Left cardiac atrium (tissue), 4 donors: Measurements from ENCODE around the gene NUP205. TPM values are rescaled to one million over a fixed set of nuclear protein-coding genes. Genes with fewer than 3 reads are reported as not detected.

Source experiments
- ATAC-seq, 2 donors: fragments of 200-7000 bp; cut with Tn5 transposase; one replicate each; pipeline ENCODE4 v1.9.1; 2020; ENCODE audit warnings: mild to moderate bottlenecking in 2 of 2, moderate library complexity in 2 of 2
- DNase-seq: peaks from one replicate; pipeline ENCODE4 v3.0.0-alpha.2; 2020
- intact Hi-C, 2 donors: fragments of 100-400 bp; cut with DNase I; formaldehyde crosslinking; loops; one replicate each; pipeline versions ENCODE4 v1.14.1 to v1.15.1; 2022 to 2023
- long read RNA-seq: library from polyadenylated mRNA; unstranded; transcript quantifications from one replicate; pipeline ENCODE4 v2.0.0, GENCODE V29; 2021
- total RNA-seq, 2 donors: library from RNA; stranded (reverse); fragmentation: NEBNext Ultra II Directional; extraction: Animal tissue kit (Norgen Biotek cat#: 25700); gene quantifications; one replicate each; pipeline ENCODE4 v1.2.1, GENCODE V29; 2021
- donor health status: DM: no; HTN: yes; CAD: no.
- donor health status: DM: no; HTN: yes; CAD: no; lungs with severe emphysema.
- donor health status: DM: yes; HTN: yes; CAD: no.
- donor health status: Dilated cardiomyopathy.

NUP205 gene
- 10 to 100 TPM; 18.6 to 26.0 TPM for total RNA-seq
- long read RNA-seq, full-length matches to known transcripts, result 3 of 5 reads
- long read RNA-seq, partial matches to known transcripts, result 1 of 5 reads
- long read RNA-seq, other reads (novel, unspliced or antisense), result 1 of 5 reads

- ATAC-seq (peak; percentile 95 to 96), DNase-seq (peak; percentile 79)
- intact Hi-C loops, result loop anchor here (1.0 to 5.0 kb wide), 3 partner anchors 45 to 276 kb away; partner anchors contain the start of gene CNOT4 (in 1 of the 2)
Observed at GRCh38 chr7:135557455-135558336, at the start of gene NUP205. TSS of gene NUP205 (plus strand) at chr7:135557917. CDS start at chr7:135557945, 28 bp downstream.

GRCh38 chr7:135508883-135509588 lies 48.7 kb upstream of the NUP205 start:
- DNase-seq, result no peak
- ATAC-seq, result peak; percentile 5 to 10
- intact Hi-C loops, result loop anchor here in 1 of 2 donors (10.0 kb wide), 1 partner anchor 124 kb away; no protein-coding TSS in a partner anchor

GRCh38 chr7:135509589-135509838 lies 48.2 kb upstream of the NUP205 start:
- no peak for DNase-seq
- intact Hi-C loops, result loop anchor here in 1 of 2 donors (10.0 kb wide), 1 partner anchor 125 kb away; no protein-coding TSS in a partner anchor
- ATAC-seq, result no peak

- intact Hi-C loops, result loop anchor here in 1 of 2 donors (5.0 to 10.0 kb wide), 2 partner anchors 47 to 125 kb away; partner anchors contain the start of gene NUP205
- peak; percentile 99 for ATAC-seq
Observed at GRCh38 chr7:135509839-135510591, 47.7 kb upstream of the NUP205 start, which contains the start of gene CNOT4. TSS of gene CNOT4 (minus strand) at chr7:135510102. CDS start at chr7:135438331, 71,771 bp downstream.

GRCh38 chr7:135510592-135511183 lies 47.0 kb upstream of the NUP205 start:
- no peak for ATAC-seq
- intact Hi-C loops, result loop anchor here in 1 of 2 donors (5.0 kb wide), 1 partner anchor 47 kb away; the partner anchor contains the start of gene NUP205
- no peak for DNase-seq

More at GRCh38 chr7:135509839-135510591, 47.7 kb upstream of the NUP205 start, which contains the start of gene CNOT4:
- DNase-seq, result peak; percentile 97

- intact Hi-C loops, result loop anchor here in 1 of 2 donors (5.0 kb wide), 1 partner anchor 45 kb away; the partner anchor contains the start of gene NUP205
Observed at GRCh38 chr7:135512135-135512887, 45.4 kb upstream of the NUP205 start.

GRCh38 chr7:135514856-135515255 lies 42.9 kb upstream of the NUP205 start:
- no peak for ATAC-seq
- intact Hi-C loops, result loop anchor here in 1 of 2 donors (5.0 kb wide), 1 partner anchor 42 kb away; the partner anchor contains the start of gene NUP205
- no peak for DNase-seq

More at GRCh38 chr7:135512135-135512887, 45.4 kb upstream of the NUP205 start:
- DNase-seq, result no peak
- no peak for ATAC-seq

- intact Hi-C loops, result no loop called here
- ATAC-seq, result no peak
- DNase-seq, result no peak
Observed at GRCh38 chr7:135517060-135517459, 40.7 kb upstream of the NUP205 start.

- ATAC-seq, result no peak
- intact Hi-C loops, result no loop called here
- DNase-seq, result no peak
Observed at GRCh38 chr7:135518748-135519147, 39.0 kb upstream of the NUP205 start.

- intact Hi-C loops, result no loop called here
- DNase-seq (no peak), ATAC-seq (no peak)
Observed at GRCh38 chr7:135519233-135519688, 38.5 kb upstream of the NUP205 start.

- DNase-seq (no peak), ATAC-seq (no peak)
- intact Hi-C loops, result no loop called here
Observed at GRCh38 chr7:135519871-135520270, 37.8 kb upstream of the NUP205 start.

GRCh38 chr7:135522509-135522908 lies 35.2 kb upstream of the NUP205 start:
- no peak for DNase-seq
- ATAC-seq, result no peak
- intact Hi-C loops, result no loop called here

GRCh38 chr7:135523146-135523545 lies 34.6 kb upstream of the NUP205 start:
- DNase-seq, result no peak
- no peak for ATAC-seq
- intact Hi-C loops, result no loop called here

- DNase-seq (no peak), ATAC-seq (no peak)
- intact Hi-C loops, result no loop called here
Observed at GRCh38 chr7:135525426-135525825, 32.3 kb upstream of the NUP205 start.

GRCh38 chr7:135527025-135527424 lies 30.7 kb upstream of the NUP205 start:
- intact Hi-C loops, result no loop called here
- DNase-seq (no peak), ATAC-seq (no peak)

- no peak for DNase-seq
- peak; percentile 38 to 45 for ATAC-seq
- intact Hi-C loops, result no loop called here
Observed at GRCh38 chr7:135536150-135536549, 21.6 kb upstream of the NUP205 start.

- ATAC-seq, result no peak
- DNase-seq, result no peak
- intact Hi-C loops, result no loop called here
Observed at GRCh38 chr7:135537453-135537852, 20.3 kb upstream of the NUP205 start.

GRCh38 chr7:135537905-135538304 lies 19.8 kb upstream of the NUP205 start:
- intact Hi-C loops, result no loop called here
- ATAC-seq, result no peak
- DNase-seq, result no peak
